Astrocyte of the spinal cord (primary cell): ENCODE measurements around the gene MED17.
"Not testable (repeated sequence)": the region's sequence is repeated elsewhere in the genome, so short reads cannot be mapped to it uniquely, and the experiment has no call there.

Source experiments
- DNase-seq: peaks from one replicate; pipeline ENCODE4 v3.0.0; 2011; ENCODE audit warnings: low read depth, low spot score
- H3K4me3 ChIP-seq: 2 replicates; pipeline ENCODE4 v1.5.1; 2011; ENCODE audit warnings: low read depth, mild to moderate bottlenecking, low read length, moderate library complexity
- in situ Hi-C: cut with HindIII; loops from 2 replicates; pipeline ENCODE4 v1.10.0; 2017; ENCODE audit warnings: low sequenced_read_pairs
- TF ChIP-seq, protein P1 (sequence below): IDR thresholded peaks from 2 replicates; pipeline ENCODE4 v1.5.1; 2012; ENCODE audit warnings: low read depth, mild to moderate bottlenecking, low read length, inconsistent platforms

The MED17 gene

GRCh38 chr11:93772123-93772522 is 12.0 kb upstream of the MED17 start:
- TF ChIP-seq, protein P1, sequence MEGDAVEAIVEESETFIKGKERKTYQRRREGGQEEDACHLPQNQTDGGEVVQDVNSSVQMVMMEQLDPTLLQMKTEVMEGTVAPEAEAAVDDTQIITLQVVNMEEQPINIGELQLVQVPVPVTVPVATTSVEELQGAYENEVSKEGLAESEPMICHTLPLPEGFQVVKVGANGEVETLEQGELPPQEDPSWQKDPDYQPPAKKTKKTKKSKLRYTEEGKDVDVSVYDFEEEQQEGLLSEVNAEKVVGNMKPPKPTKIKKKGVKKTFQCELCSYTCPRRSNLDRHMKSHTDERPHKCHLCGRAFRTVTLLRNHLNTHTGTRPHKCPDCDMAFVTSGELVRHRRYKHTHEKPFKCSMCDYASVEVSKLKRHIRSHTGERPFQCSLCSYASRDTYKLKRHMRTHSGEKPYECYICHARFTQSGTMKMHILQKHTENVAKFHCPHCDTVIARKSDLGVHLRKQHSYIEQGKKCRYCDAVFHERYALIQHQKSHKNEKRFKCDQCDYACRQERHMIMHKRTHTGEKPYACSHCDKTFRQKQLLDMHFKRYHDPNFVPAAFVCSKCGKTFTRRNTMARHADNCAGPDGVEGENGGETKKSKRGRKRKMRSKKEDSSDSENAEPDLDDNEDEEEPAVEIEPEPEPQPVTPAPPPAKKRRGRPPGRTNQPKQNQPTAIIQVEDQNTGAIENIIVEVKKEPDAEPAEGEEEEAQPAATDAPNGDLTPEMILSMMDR: no peak
- H3K4me3 ChIP-seq: no peak overlapping the region
- DNase-seq: no peak
- in situ Hi-C loops: no loop called here

DNA sequence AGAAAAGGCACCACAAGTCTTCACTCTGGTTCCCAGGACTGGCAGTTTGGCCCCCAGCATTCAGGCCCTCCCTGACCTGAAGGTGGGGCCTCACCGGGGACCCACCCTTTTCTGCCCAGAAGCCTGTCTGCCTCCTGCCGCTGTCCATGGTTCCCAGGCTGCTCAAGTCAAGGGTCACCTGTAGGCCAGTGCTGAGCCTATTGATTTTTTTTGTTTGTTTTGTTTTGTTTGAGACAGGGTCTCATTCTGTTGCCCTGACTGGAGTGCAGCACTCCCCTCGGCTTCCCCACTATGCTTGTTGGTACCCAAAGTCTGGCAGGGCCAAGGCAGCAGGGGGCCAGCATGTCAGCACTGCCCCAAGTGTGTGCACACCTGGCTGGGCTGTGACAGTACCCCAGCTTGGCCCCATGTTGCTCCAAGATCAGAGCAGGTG is 11.0 kb upstream of the MED17 start:
- in situ Hi-C loops: no loop called here
- DNase-seq: no peak
- no peak overlapping the region for H3K4me3 ChIP-seq
- TF ChIP-seq, protein P1: no peak

DNA sequence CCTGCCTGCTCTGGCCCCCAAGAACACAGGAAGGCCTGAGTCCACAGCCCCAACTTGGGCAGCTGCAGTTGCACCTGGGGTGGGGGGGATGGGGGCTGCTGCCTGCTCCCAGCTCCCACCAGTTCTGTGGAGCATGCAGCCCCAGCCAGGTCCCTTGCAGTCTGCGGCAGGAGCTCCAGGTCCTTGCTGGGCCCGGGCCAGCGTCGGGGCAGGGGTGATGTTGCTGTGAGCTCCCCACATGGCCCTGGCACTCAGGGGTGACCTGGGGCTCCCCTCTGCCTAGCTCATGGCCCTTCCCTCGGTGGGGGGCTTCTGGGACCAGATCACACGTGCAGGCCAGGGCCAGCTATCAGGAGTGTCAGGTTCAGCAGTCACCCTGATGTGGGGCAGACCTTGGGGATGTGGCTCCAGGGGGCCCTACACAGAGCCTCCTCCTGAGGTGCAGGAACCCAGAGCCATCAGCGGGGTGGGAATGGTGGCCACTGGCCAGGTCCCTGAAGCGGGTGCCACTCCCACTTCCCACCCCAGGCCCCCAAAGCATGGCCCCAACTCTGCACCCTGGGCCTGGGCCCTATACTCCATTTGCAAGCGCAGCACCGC is 10.4 kb upstream of the MED17 start:
- in situ Hi-C loops: no loop called here
- no peak for DNase-seq
- TF ChIP-seq, protein P1: no peak
- H3K4me3 ChIP-seq: no peak overlapping the region

- DNase-seq, in situ Hi-C loops, H3K4me3 ChIP-seq: not testable (repeated sequence)
Measured at GRCh38 chr11:93774560-93774959, 9.5 kb upstream of the MED17 start.

DNA sequence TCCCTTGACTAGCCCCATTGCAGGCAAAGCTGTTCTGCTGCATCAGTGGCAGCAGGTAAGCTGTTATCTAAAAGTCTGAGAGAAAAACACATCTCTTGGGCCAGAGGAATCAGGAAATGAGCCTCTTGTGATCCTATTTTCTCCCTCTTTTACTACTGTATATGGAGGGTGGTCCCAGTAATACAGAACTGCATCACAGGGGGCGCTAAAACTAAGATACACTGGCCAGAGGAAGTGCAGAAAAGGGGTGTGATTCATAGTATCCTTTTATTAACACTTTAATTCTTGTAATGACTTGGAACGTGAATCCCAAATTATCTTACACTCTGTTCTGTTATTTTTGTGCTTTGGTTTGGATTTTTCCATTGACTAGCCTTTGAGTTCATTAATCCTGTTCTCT is 8.8 kb upstream of the MED17 start:
- TF ChIP-seq, protein P1: peak; percentile 29
- H3K4me3 ChIP-seq: no peak overlapping the region
- in situ Hi-C loops: no loop called here
- no peak for DNase-seq

DNA sequence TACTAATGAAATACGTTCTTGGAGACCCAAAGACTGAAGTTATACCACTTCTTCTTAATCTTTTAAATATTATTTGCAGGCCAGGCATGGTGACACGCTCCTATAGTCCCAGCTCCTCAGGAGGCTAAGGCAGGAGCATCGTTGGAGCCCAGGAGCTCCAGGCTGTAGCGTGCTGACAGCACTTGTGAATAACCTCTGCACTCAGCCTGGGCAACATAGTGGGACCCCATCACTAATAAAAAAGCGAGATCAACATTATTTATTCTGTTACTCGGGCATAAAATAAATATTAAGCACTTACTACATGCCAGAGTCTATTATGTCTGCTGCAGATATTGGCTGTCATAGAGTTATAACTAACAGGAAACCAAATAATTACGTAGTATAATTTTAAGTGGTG is 720 bp upstream of the MED17 start:
- DNase-seq: no peak
- TF ChIP-seq, protein P1: no peak
- in situ Hi-C loops: no loop called here
- H3K4me3 ChIP-seq: peak overlapping the region; percentile 78

GRCh38 chr11:93783765-93784144 is 327 bp upstream of the MED17 start:
- TF ChIP-seq, protein P1: no peak
- H3K4me3 ChIP-seq: peak overlapping the region; percentile 78
- in situ Hi-C loops: no loop called here
- no peak for DNase-seq
